ENCODE data around the gene CACNA2D3.

- no peak for TF ChIP-seq CTCF (optimal IDR thresholded peaks at IDR 0.05 in 1 of 3, IDR thresholded peaks at IDR 0.05 in 1 of 3, conservative IDR thresholded peaks at IDR 0.05 in 1 of 3; ENCODE audit: extremely low read depth in 1 of 3, insufficient read depth in 2 of 3, low read length in 3 of 3)
- no peak for TF ChIP-seq EZH2 (IDR thresholded peaks at IDR 0.05; ENCODE audit: low read length)
Measured at GRCh38 chr3:54800478-54800877, 678.1 kb downstream of the CACNA2D3 start.
